Type B pancreatic cell (in vitro differentiated cells): ENCODE data around the gene STK32B. TPM values are rescaled to one million over a fixed set of nuclear protein-coding genes. Genes with fewer than 3 reads are reported as not detected.

Experiments
- DNase-seq: peaks from one replicate; pipeline ENCODE4 v3.0.0; 2021; ENCODE audit warnings: mixed read lengths; ENCODE audit not compliant: unreplicated experiment; ENCODE audit errors: extremely low spot score
- H3K27ac Mint-ChIP-seq: 2 replicates; pipeline ENCODE4 v1.8.0; 2021; ENCODE audit warnings: mild to moderate bottlenecking, mixed read lengths
- H3K27me3 Mint-ChIP-seq: 2 replicates; pipeline ENCODE4 v1.8.0; 2021; ENCODE audit warnings: mixed read lengths
- H3K36me3 Mint-ChIP-seq: 2 replicates; pipeline ENCODE4 v1.8.0; 2021; ENCODE audit warnings: mixed read lengths
- H3K4me1 Mint-ChIP-seq: one replicate; pipeline ENCODE4 v1.8.0; 2021; ENCODE audit warnings: mixed read lengths; ENCODE audit not compliant: unreplicated experiment
- H3K4me3 Mint-ChIP-seq: 2 replicates; pipeline ENCODE4 v1.8.0; 2021; ENCODE audit warnings: mild to moderate bottlenecking, mixed read lengths
- H3K9me3 Mint-ChIP-seq: 2 replicates; pipeline ENCODE4 v1.8.0; 2021; ENCODE audit warnings: mixed read lengths
- CTCF ChIP-seq: fragments of 200-600 bp; sonication (generic); conservative IDR thresholded peaks from 2 replicates; pipeline ENCODE4 v1.5.0; 2021; ENCODE audit warnings: antibody characterized with exemption, mild to moderate bottlenecking
- total RNA-seq: library from RNA; stranded (reverse); gene quantifications from 2 replicates; pipeline ENCODE4 v1.2.1, GENCODE V29; 2021; ENCODE audit warnings: low replicate concordance

STK32B gene
- total RNA-seq, 1 donor from 2014 or later, result 3.0 TPM

GRCh38 chr4:5383191-5383980 is 332.1 kb downstream of the STK32B start:
- H3K36me3 Mint-ChIP-seq, result no peaks in the 10 kb centered on the region
- H3K27ac Mint-ChIP-seq, result no peak overlapping the region
- no peaks in the 10 kb centered on the region for H3K9me3 Mint-ChIP-seq
- peaks cover 5% of the 10 kb centered on the region for H3K4me1 Mint-ChIP-seq
- peaks cover 29% of the 10 kb centered on the region for H3K27me3 Mint-ChIP-seq
- H3K4me3 Mint-ChIP-seq, result no peak overlapping the region
- no peak for TF ChIP-seq CTCF
- DNase-seq, result no peak

DNA sequence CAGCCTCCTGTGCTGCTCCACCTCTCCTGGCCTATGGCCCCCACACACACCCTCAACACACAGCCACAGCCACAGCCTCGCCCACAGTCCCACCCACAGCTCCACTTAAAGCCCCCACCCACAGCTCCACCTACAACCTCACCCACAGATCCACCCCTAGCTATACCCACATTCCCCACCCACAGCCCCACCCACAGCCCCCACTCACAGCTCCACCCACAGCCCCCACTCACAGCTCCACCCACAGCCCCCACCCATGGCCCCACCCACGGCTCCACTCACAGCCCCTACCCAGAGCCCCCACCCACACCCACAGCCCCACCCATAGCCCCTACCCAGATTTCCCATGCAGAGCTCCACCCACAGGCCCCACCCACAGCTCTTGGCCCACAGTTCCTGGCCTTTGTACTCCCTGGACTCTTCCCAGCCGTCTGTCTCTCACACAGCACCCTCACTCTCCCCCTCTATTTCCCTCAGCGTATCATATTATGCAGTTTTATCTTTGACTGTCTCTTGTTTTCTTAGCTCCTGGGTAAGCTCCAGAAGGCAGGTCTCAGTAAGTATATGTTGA is 334.5 kb downstream of the STK32B start:
- H3K36me3 Mint-ChIP-seq, result no peaks in the 10 kb centered on the region
- TF ChIP-seq CTCF, result no peak
- DNase-seq, result no peak
- H3K4me1 Mint-ChIP-seq, result peaks cover 5% of the 10 kb centered on the region
- H3K27me3 Mint-ChIP-seq, result peaks cover 25% of the 10 kb centered on the region
- no peaks in the 10 kb centered on the region for H3K9me3 Mint-ChIP-seq
- no peak overlapping the region for H3K27ac Mint-ChIP-seq
- no peak overlapping the region for H3K4me3 Mint-ChIP-seq

DNA sequence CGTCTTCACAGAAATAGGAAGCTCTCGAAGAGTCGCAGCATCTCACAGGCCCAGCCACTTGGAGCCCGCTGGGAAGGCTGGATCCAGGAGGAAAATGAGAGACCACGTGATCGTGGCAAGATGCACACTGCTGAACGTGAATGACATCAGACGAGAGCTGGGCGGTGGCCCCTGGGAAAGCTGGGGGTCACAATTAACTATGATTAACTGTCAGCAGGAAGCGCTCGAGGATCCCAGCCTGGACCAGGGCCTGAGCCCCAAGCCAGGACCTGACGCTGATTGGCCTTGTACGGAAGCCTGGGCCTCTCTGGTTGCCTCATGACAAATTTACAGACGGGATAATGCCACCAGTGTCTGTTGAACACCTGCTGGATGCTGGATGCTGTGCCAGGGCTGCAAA is 335.6 kb downstream of the STK32B start:
- Mint-ChIP-seq H3K4me3 (no peak overlapping the region), H3K4me1 (peaks cover 5% of the 10 kb centered on the region), H3K27ac (no peak overlapping the region), H3K9me3 (no peaks in the 10 kb centered on the region), H3K36me3 (no peaks in the 10 kb centered on the region), H3K27me3 (peaks cover 20% of the 10 kb centered on the region)
- TF ChIP-seq CTCF, result no peak
- DNase-seq, result no peak

- Mint-ChIP-seq H3K27ac (no peak overlapping the region), H3K9me3 (no peaks in the 10 kb centered on the region)
Observed at GRCh38 chr4:5387457-5387856, 336.2 kb downstream of the STK32B start.

GRCh38 chr4:5389756-5390310 is 338.6 kb downstream of the STK32B start:
- no peaks in the 10 kb centered on the region for H3K9me3 Mint-ChIP-seq
- TF ChIP-seq CTCF, result no peak
- H3K4me3 Mint-ChIP-seq, result no peak overlapping the region
- H3K4me1 Mint-ChIP-seq, result peaks cover 5% of the 10 kb centered on the region
- H3K27me3 Mint-ChIP-seq, result peaks cover 15% of the 10 kb centered on the region
- H3K27ac Mint-ChIP-seq, result no peak overlapping the region
- H3K36me3 Mint-ChIP-seq, result no peaks in the 10 kb centered on the region
- no peak for DNase-seq

More at GRCh38 chr4:5387457-5387856, 336.2 kb downstream of the STK32B start:
- no peak overlapping the region for H3K4me3 Mint-ChIP-seq
- peaks cover 20% of the 10 kb centered on the region for H3K27me3 Mint-ChIP-seq
- H3K4me1 Mint-ChIP-seq, result peaks cover 5% of the 10 kb centered on the region
- no peak for DNase-seq
- TF ChIP-seq CTCF, result no peak
- H3K36me3 Mint-ChIP-seq, result no peaks in the 10 kb centered on the region
